SK-N-SH (cell line): ENCODE data around the gene RPL15. TPM values are rescaled to one million over a fixed set of nuclear protein-coding genes. Genes with fewer than 3 reads are reported as not detected.

Source experiments
- CTCF ChIA-PET: fragments of 300-600, 350-600 bp; formaldehyde crosslinking; extraction: SDS; loops from one replicate; lab custom pipeline; 2021; lab: Yijun Ruan, JAX
- POLR2A ChIA-PET: fragments of 350-600 bp; sonication (Branson Sonifier 250); formaldehyde crosslinking; extraction: SDS; loops from one replicate; lab custom pipeline; 2020; ENCODE audit warnings: antibody characterized with exemption, inconsistent platforms; lab: Yijun Ruan, JAX
- DNase-seq: peaks from one replicate; pipeline ENCODE4 v3.0.0; 2012
- H2AFZ ChIP-seq: fragments of 200-600 bp; sonication (generic); 2 replicates; pipeline ENCODE4 v1.8.1; 2016; ENCODE audit warnings: antibody characterized with exemption, mild to moderate bottlenecking, low read depth
- H3F3A ChIP-seq: fragments of 200-600 bp; sonication (generic); replicated peaks from 2 replicates; pipeline ENCODE3; 2016; ENCODE audit warnings: antibody characterized with exemption, mild to moderate bottlenecking; ENCODE audit not compliant: insufficient read depth
- H3K27ac ChIP-seq, 2 experiments: fragments of 200-500 bp in 1 of 2; fragments of 200-600 bp in 1 of 2; sonication (Bioruptor generic) in 1 of 2; sonication (generic), shearing (Covaris generic) in 1 of 2; 2 replicates each; pipeline versions ENCODE4 v1.5.1 to v1.6.1; 2014 to 2016; ENCODE audit warnings: low read depth in 2 of 2, inconsistent platforms in 1 of 2, low read length in 1 of 2, mild to moderate bottlenecking in 1 of 2, mixed read lengths in 1 of 2
- H3K27me3 ChIP-seq: fragments of 200-600 bp; sonication (generic), shearing (Covaris generic); 2 replicates; pipeline ENCODE4 v1.6.1; 2016; ENCODE audit warnings: mixed run types; ENCODE audit not compliant: insufficient read depth
- H3K36me3 ChIP-seq, 2 experiments: fragments of 200-500 bp in 1 of 2; fragments of 200-600 bp in 1 of 2; sonication (Bioruptor generic) in 1 of 2; sonication (generic) in 1 of 2; replicated peaks in 1 of 2; 2 replicates each; pipeline versions ENCODE3 to v1.5.1; 2014 to 2016; ENCODE audit warnings: low read length in 1 of 2, mild to moderate bottlenecking in 1 of 2; ENCODE audit not compliant: insufficient read depth in 2 of 2, control insufficient read depth in 1 of 2
- H3K4me1 ChIP-seq, 2 experiments: fragments of 200-500 bp in 1 of 2; fragments of 200-600 bp in 1 of 2; sonication (Bioruptor generic) in 1 of 2; sonication (generic), shearing (Covaris generic) in 1 of 2; 2 replicates each; pipeline versions ENCODE4 v1.5.1 to v1.6.1; 2014 to 2016; ENCODE audit warnings: low read depth in 1 of 2, low read length in 1 of 2, mixed run types in 1 of 2; ENCODE audit not compliant: insufficient read depth in 2 of 2, control insufficient read depth in 1 of 2
- H3K4me2 ChIP-seq: fragments of 200-600 bp; sonication (generic), shearing (Covaris generic); 2 replicates; pipeline ENCODE4 v1.6.1; 2017; ENCODE audit warnings: mixed run types
- H3K4me3 ChIP-seq, 2 experiments: fragments of 200-500 bp in 1 of 2; fragments of 200-600 bp in 1 of 2; sonication (Bioruptor generic) in 1 of 2; sonication (generic), shearing (Covaris generic) in 1 of 2; 2 replicates each; pipeline versions ENCODE4 v1.5.1 to v1.8.1; 2014 to 2016; ENCODE audit warnings: low read depth in 2 of 2, inconsistent platforms in 1 of 2, low read length in 1 of 2, mild to moderate bottlenecking in 1 of 2, mixed read lengths in 1 of 2, moderate library complexity in 1 of 2
- H3K79me2 ChIP-seq: fragments of 200-600 bp; sonication (generic); 2 replicates; pipeline ENCODE4 v1.8.1; 2017; ENCODE audit warnings: mild to moderate bottlenecking; ENCODE audit not compliant: insufficient read depth
- H3K9ac ChIP-seq: fragments of 200-600 bp; sonication (generic); 2 replicates; pipeline ENCODE4 v1.6.1; 2017; ENCODE audit warnings: mixed run types
- H3K9me2 ChIP-seq: fragments of 200-600 bp; sonication (generic); 2 replicates; pipeline ENCODE4 v1.6.1; 2017; ENCODE audit warnings: mixed run types
- H3K9me3 ChIP-seq: fragments of 200-600 bp; sonication (generic); 2 replicates; pipeline ENCODE4 v1.6.1; 2017; ENCODE audit warnings: mixed run types, mild to moderate bottlenecking, moderate library complexity
- H4K20me1 ChIP-seq: fragments of 200-600 bp; sonication (generic); 2 replicates; pipeline ENCODE4 v1.6.1; 2017; ENCODE audit warnings: mild to moderate bottlenecking, mixed run types; ENCODE audit not compliant: insufficient read depth
- FOSL2 ChIP-seq: IDR thresholded peaks from 2 replicates; pipeline ENCODE4 v1.4.0; 2012; ENCODE audit warnings: low read depth, mild to moderate bottlenecking, moderate library complexity, borderline replicate concordance
- FOXJ3 ChIP-seq: sonication (generic); formaldehyde crosslinking; IDR thresholded peaks from 2 replicates; pipeline ENCODE4 v1.5.1; 2020; ENCODE audit warnings: mild to moderate bottlenecking, missing genetic modification reagents
- FOXM1 ChIP-seq: IDR thresholded peaks from 2 replicates; pipeline ENCODE4 v1.4.0; 2012; ENCODE audit warnings: low read depth, mild to moderate bottlenecking
- MEF2A ChIP-seq: IDR thresholded peaks from 2 replicates; pipeline ENCODE4 v1.4.0; 2012; ENCODE audit warnings: low read depth, borderline replicate concordance
- MXI1 ChIP-seq: IDR thresholded peaks from 2 replicates; pipeline ENCODE4 v1.6.1; 2012; ENCODE audit warnings: mild to moderate bottlenecking, low read depth, low read length, improper control_type of control experiment
- NFIC ChIP-seq: IDR thresholded peaks from 2 replicates; pipeline ENCODE4 v1.4.0; 2012; ENCODE audit warnings: borderline replicate concordance
- RFX5 ChIP-seq: IDR thresholded peaks from 2 replicates; pipeline ENCODE4 v1.6.1; 2012; ENCODE audit warnings: mild to moderate bottlenecking, improper control_type of control experiment, low read length
- SIN3A ChIP-seq: IDR thresholded peaks from 2 replicates; pipeline ENCODE4 v1.6.1; 2012; ENCODE audit warnings: low read depth, mild to moderate bottlenecking, low read length, moderate library complexity, borderline replicate concordance
- TEAD4 ChIP-seq: IDR thresholded peaks from 2 replicates; pipeline ENCODE4 v1.4.0; 2012; ENCODE audit warnings: mild to moderate bottlenecking, borderline replicate concordance; ENCODE audit not compliant: insufficient read depth
- WGBS: methylation state at CpG from one replicate; pipeline ENCODE4 v1.1.6; 2017; ENCODE audit warnings: low lambda C conversion rate; 5-methylcytosine and 5-hydroxymethylcytosine counted together
- polyA plus RNA-seq, 3 experiments: library from polyadenylated mRNA; depleted of rRNA; stranded (reverse); fragments of >200 nt; gene quantifications; 2 replicates each; pipeline ENCODE4 v1.2.3, GENCODE V29; 2012
- TF ChIP-seq, protein P1 (sequence below): IDR thresholded peaks from 2 replicates; pipeline ENCODE4; 2012
- TF ChIP-seq, protein P2 (sequence below): fragments of 200-600 bp; sonication (generic); IDR thresholded peaks from 2 replicates; pipeline ENCODE4 v1.6.1; 2017; ENCODE audit warnings: antibody characterized with exemption, mild to moderate bottlenecking, moderate library complexity
- TF ChIP-seq, protein P3 (sequence below): IDR thresholded peaks from 2 replicates; pipeline ENCODE4 v1.4.0; 2012; ENCODE audit warnings: low read depth, borderline replicate concordance
- TF ChIP-seq, protein P4 (sequence below): IDR thresholded peaks from 2 replicates; pipeline ENCODE4 v1.6.1; 2012; ENCODE audit warnings: mild to moderate bottlenecking, low read depth, low read length, moderate library complexity
- TF ChIP-seq, protein P5 (sequence below): IDR thresholded peaks from 2 replicates; pipeline ENCODE4 v1.4.0; 2012; ENCODE audit warnings: low read depth, borderline replicate concordance

RPL15 gene
- polyA plus RNA-seq, 1 of the 3 experiments (the other 2 are of a cell fraction): 5,582 TPM

DNA sequence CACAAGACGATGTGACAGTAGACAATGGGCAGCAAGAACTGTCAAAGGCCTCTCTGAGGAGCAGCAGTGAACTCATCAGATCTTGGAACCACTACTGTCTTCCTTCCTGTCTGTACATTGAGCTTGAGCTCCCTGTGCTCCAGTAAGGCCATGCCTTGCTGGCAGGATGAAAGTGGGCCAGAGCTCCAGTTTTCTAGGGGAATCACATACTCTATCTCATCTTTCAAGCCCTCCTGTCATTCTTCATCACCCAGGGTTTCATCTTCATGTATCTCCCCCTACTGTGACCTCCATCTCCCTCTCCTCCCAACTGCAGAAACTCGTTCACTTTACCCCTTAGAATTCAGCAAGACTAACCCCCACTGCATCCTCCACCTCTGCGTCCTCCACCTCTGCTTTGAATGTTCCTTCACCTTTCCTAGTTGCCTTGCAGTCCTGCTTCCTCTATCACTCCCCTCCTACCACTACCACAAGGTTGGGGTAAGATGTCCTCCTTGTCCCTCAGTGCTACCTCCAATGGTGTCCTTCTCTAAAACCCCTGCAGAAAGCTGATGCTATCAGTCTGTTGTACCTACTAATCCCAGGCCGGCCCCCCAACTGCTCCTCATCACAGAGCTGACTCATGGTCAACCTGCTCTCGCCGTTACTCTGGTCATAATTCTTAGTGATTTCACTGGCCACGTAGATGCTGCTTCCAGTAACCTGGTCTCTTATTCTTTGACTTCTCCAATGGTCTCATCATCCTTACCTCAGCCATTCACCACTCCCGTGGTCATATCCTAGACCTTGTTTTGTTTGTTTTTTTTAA, 22.5 kb upstream of the RPL15 start:
- H3K9me2 ChIP-seq: no peaks in the 10 kb centered on the region
- H3K36me3 ChIP-seq: peaks cover 55 to 61% of the 10 kb centered on the region in 2 experiments
- no peaks in the 10 kb centered on the region; a peak in 1 of 4 replicates for H3K4me1 ChIP-seq
- H3K27me3 ChIP-seq: no peaks in the 10 kb centered on the region
- H3K79me2 ChIP-seq: no peaks in the 10 kb centered on the region
- no peak overlapping the region for H3K9ac ChIP-seq
- 90% methylated on average over 8 of the region's 8 CpGs for WGBS
- H3K4me2 ChIP-seq: no peak overlapping the region
- DNase-seq: no peak
- TF ChIP-seq FOSL2 (no peak), FOXM1 (no peak), MXI1 (no peak), TEAD4 (no peak), NFIC (no peak), FOXJ3 (CRISPR knock-in tag) (no peak), RFX5 (no peak), MEF2A (no peak), SIN3A (no peak)
- TF ChIP-seq, protein P1, sequence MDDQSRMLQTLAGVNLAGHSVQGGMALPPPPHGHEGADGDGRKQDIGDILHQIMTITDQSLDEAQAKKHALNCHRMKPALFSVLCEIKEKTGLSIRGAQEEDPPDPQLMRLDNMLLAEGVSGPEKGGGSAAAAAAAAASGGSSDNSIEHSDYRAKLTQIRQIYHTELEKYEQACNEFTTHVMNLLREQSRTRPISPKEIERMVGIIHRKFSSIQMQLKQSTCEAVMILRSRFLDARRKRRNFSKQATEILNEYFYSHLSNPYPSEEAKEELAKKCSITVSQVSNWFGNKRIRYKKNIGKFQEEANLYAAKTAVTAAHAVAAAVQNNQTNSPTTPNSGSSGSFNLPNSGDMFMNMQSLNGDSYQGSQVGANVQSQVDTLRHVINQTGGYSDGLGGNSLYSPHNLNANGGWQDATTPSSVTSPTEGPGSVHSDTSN: no peak
- TF ChIP-seq, protein P2, sequence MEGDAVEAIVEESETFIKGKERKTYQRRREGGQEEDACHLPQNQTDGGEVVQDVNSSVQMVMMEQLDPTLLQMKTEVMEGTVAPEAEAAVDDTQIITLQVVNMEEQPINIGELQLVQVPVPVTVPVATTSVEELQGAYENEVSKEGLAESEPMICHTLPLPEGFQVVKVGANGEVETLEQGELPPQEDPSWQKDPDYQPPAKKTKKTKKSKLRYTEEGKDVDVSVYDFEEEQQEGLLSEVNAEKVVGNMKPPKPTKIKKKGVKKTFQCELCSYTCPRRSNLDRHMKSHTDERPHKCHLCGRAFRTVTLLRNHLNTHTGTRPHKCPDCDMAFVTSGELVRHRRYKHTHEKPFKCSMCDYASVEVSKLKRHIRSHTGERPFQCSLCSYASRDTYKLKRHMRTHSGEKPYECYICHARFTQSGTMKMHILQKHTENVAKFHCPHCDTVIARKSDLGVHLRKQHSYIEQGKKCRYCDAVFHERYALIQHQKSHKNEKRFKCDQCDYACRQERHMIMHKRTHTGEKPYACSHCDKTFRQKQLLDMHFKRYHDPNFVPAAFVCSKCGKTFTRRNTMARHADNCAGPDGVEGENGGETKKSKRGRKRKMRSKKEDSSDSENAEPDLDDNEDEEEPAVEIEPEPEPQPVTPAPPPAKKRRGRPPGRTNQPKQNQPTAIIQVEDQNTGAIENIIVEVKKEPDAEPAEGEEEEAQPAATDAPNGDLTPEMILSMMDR: no peak
- TF ChIP-seq, protein P3, sequence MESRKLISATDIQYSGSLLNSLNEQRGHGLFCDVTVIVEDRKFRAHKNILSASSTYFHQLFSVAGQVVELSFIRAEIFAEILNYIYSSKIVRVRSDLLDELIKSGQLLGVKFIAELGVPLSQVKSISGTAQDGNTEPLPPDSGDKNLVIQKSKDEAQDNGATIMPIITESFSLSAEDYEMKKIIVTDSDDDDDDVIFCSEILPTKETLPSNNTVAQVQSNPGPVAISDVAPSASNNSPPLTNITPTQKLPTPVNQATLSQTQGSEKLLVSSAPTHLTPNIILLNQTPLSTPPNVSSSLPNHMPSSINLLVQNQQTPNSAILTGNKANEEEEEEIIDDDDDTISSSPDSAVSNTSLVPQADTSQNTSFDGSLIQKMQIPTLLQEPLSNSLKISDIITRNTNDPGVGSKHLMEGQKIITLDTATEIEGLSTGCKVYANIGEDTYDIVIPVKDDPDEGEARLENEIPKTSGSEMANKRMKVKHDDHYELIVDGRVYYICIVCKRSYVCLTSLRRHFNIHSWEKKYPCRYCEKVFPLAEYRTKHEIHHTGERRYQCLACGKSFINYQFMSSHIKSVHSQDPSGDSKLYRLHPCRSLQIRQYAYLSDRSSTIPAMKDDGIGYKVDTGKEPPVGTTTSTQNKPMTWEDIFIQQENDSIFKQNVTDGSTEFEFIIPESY: no peak
- TF ChIP-seq, protein P4, sequence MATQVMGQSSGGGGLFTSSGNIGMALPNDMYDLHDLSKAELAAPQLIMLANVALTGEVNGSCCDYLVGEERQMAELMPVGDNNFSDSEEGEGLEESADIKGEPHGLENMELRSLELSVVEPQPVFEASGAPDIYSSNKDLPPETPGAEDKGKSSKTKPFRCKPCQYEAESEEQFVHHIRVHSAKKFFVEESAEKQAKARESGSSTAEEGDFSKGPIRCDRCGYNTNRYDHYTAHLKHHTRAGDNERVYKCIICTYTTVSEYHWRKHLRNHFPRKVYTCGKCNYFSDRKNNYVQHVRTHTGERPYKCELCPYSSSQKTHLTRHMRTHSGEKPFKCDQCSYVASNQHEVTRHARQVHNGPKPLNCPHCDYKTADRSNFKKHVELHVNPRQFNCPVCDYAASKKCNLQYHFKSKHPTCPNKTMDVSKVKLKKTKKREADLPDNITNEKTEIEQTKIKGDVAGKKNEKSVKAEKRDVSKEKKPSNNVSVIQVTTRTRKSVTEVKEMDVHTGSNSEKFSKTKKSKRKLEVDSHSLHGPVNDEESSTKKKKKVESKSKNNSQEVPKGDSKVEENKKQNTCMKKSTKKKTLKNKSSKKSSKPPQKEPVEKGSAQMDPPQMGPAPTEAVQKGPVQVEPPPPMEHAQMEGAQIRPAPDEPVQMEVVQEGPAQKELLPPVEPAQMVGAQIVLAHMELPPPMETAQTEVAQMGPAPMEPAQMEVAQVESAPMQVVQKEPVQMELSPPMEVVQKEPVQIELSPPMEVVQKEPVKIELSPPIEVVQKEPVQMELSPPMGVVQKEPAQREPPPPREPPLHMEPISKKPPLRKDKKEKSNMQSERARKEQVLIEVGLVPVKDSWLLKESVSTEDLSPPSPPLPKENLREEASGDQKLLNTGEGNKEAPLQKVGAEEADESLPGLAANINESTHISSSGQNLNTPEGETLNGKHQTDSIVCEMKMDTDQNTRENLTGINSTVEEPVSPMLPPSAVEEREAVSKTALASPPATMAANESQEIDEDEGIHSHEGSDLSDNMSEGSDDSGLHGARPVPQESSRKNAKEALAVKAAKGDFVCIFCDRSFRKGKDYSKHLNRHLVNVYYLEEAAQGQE: no peak
- TF ChIP-seq, protein P5, sequence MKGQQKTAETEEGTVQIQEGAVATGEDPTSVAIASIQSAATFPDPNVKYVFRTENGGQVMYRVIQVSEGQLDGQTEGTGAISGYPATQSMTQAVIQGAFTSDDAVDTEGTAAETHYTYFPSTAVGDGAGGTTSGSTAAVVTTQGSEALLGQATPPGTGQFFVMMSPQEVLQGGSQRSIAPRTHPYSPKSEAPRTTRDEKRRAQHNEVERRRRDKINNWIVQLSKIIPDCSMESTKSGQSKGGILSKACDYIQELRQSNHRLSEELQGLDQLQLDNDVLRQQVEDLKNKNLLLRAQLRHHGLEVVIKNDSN: no peak
- peaks cover 3% of the 10 kb centered on the region for H3F3A ChIP-seq
- H2AFZ ChIP-seq: no peak overlapping the region
- H3K9me3 ChIP-seq: no peaks in the 10 kb centered on the region
- H4K20me1 ChIP-seq: no peaks in the 10 kb centered on the region
- CTCF ChIA-PET: no interaction called here
- POLR2A ChIA-PET: interaction anchor here (0.5 to 0.6 kb wide), 2 partner anchors 338 to 600 kb away, joined by 3 to 4 read pairs; no protein-coding TSS in a partner anchor
- H3K4me3 ChIP-seq: no peak overlapping the region
- no peak overlapping the region for H3K27ac ChIP-seq
